SK-N-SH treated with all-trans-retinoic acid at 6 μM for 48 hours (cell line): ENCODE data around the gene ATL3.

ENCODE experiments used
- ATAC-seq: fragments of 200-7000 bp; cut with Tn5 transposase; 3 replicates; pipeline ENCODE4 v1.9.1; 2020; ENCODE audit warnings: mild to moderate bottlenecking, moderate library complexity
- ARNTL ChIP-seq: fragments of 450-650 bp; formaldehyde crosslinking; IDR thresholded peaks from 2 replicates; pipeline ENCODE4 v1.5.0; 2020; ENCODE audit warnings: low read depth, mild to moderate bottlenecking, moderate library complexity, borderline replicate concordance
- BACH2 ChIP-seq: fragments of 250-450 bp; sonication (Bioruptor Pico); IDR thresholded peaks from 2 replicates; pipeline ENCODE4 v1.9.0; 2021; ENCODE audit warnings: mild to moderate bottlenecking, borderline replicate concordance
- CSRNP3 ChIP-seq: fragments of 250-450 bp; sonication (Bioruptor Pico); IDR thresholded peaks from 2 replicates; pipeline ENCODE4 v1.5.1; 2021; ENCODE audit warnings: mild to moderate bottlenecking, moderate library complexity
- ESRRG ChIP-seq: fragments of 250-450 bp; sonication (Bioruptor Pico); IDR thresholded peaks from 2 replicates; pipeline ENCODE4 v1.6.1; 2021; ENCODE audit warnings: mild to moderate bottlenecking
- OSR1 ChIP-seq: fragments of 250-450 bp; sonication (Bioruptor Pico); IDR thresholded peaks from 2 replicates; pipeline ENCODE4 v1.8.0; 2022; ENCODE audit warnings: moderate library complexity, mild to moderate bottlenecking, inconsistent platforms
- PATZ1 ChIP-seq: fragments of 250-450 bp; sonication (Bioruptor Pico); IDR thresholded peaks from 2 replicates; pipeline ENCODE4 v1.8.0; 2020; ENCODE audit warnings: mild to moderate bottlenecking, moderate library complexity, borderline replicate concordance
- POU6F1 ChIP-seq: fragments of 250-450 bp; sonication (Bioruptor Pico); IDR thresholded peaks from 2 replicates; pipeline ENCODE4 v1.8.0; 2021; ENCODE audit warnings: low read depth, mild to moderate bottlenecking, moderate library complexity, borderline replicate concordance
- RARB ChIP-seq: fragments of 250-450 bp; sonication (Bioruptor Pico); IDR thresholded peaks from 2 replicates; pipeline ENCODE4 v1.8.0; 2021; ENCODE audit warnings: mild to moderate bottlenecking, moderate library complexity
- SNAI2 ChIP-seq: fragments of 250-450 bp; sonication (Bioruptor Pico); IDR thresholded peaks from 2 replicates; pipeline ENCODE4 v1.5.0; 2020; ENCODE audit warnings: mild to moderate bottlenecking, moderate library complexity
- TOX ChIP-seq: fragments of 250-450 bp; sonication (Bioruptor Pico); IDR thresholded peaks from 2 replicates; pipeline ENCODE4 v1.8.0; 2021; ENCODE audit warnings: mild to moderate bottlenecking, moderate library complexity, borderline replicate concordance
- TSHZ2 ChIP-seq: fragments of 250-450 bp; sonication (Bioruptor Pico); IDR thresholded peaks from 2 replicates; pipeline ENCODE4 v1.5.0; 2020; ENCODE audit warnings: mild to moderate bottlenecking, moderate library complexity
- ZC3H10 ChIP-seq: fragments of 250-450 bp; sonication (Bioruptor Pico); IDR thresholded peaks from 2 replicates; pipeline ENCODE4 v1.5.1; 2021; ENCODE audit warnings: mild to moderate bottlenecking, moderate library complexity
- ZFP3 ChIP-seq: fragments of 250-450 bp; sonication (Bioruptor Pico); IDR thresholded peaks from 2 replicates; pipeline ENCODE4 v1.5.0; 2020; ENCODE audit warnings: mild to moderate bottlenecking, moderate library complexity
- ZFP30 ChIP-seq: fragments of 450-650 bp; formaldehyde crosslinking; IDR thresholded peaks from 2 replicates; pipeline ENCODE4 v1.5.0; 2022; ENCODE audit warnings: mild to moderate bottlenecking, moderate library complexity
- ZNF70 ChIP-seq: fragments of 450-650 bp; formaldehyde crosslinking; IDR thresholded peaks from 2 replicates; pipeline ENCODE4 v1.5.0; 2020; ENCODE audit warnings: mild to moderate bottlenecking, moderate library complexity
- ZNF8 ChIP-seq: fragments of 450-650 bp; formaldehyde crosslinking; IDR thresholded peaks from 2 replicates; pipeline ENCODE4 v1.5.0; 2020; ENCODE audit warnings: mild to moderate bottlenecking, moderate library complexity

The ATL3 gene

GRCh38 chr11:63682066-63683021, 11.2 kb upstream of the ATL3 start:
- ATAC-seq: peak; percentile 52
- no peak for TF ChIP-seq ARNTL (CRISPR knock-in tag)
- no peak for TF ChIP-seq CSRNP3 (CRISPR knock-in tag)
- no peak for TF ChIP-seq ZNF8 (CRISPR knock-in tag)
- no peak for TF ChIP-seq ZFP30
- TF ChIP-seq RARB (CRISPR knock-in tag): no peak

- peak; percentile 91 for ATAC-seq
- peak; percentile 77; the same call in 1 of the 2 replicates for TF ChIP-seq PATZ1 (CRISPR knock-in tag)
- TF ChIP-seq ESRRG (CRISPR knock-in tag): no peak
These were observed 10.3 kb upstream of the ATL3 start, which contains the start of gene RTN3 for GRCh38 chr11:63681321-63682065. TSS of gene RTN3 (plus strand) at chr11:63681500. CDS start at chr11:63681637, 137 bp downstream.

- peak; percentile 91 for ATAC-seq
- TF ChIP-seq ZC3H10 (CRISPR knock-in tag) (no peak), TOX (CRISPR knock-in tag) (no peak), RARB (CRISPR knock-in tag) (no peak)
These were observed 9.7 kb upstream of the ATL3 start for GRCh38 chr11:63680834-63681320.

GRCh38 chr11:63673579-63673978, 2.4 kb upstream of the ATL3 start:
- TF ChIP-seq ZFP30 (no peak), ARNTL (CRISPR knock-in tag) (no peak), OSR1 (CRISPR knock-in tag) (no peak), TSHZ2 (CRISPR knock-in tag) (no peak), SNAI2 (CRISPR knock-in tag) (no peak), POU6F1 (no peak), BACH2 (CRISPR knock-in tag) (no peak), ZNF8 (CRISPR knock-in tag) (no peak), ZNF70 (no peak), ZFP3 (CRISPR knock-in tag) (no peak)
- no peak for ATAC-seq
